ENCODE measurements around the gene PDE1C. TPM values are rescaled to one million over a fixed set of nuclear protein-coding genes. Genes with fewer than 3 reads are reported as not detected.

PDE1C gene
- total and polyA plus RNA-seq, 2 of the 4 experiments (the other 2 are of a cell fraction), result 14.2 to 61.5 TPM

DNA sequence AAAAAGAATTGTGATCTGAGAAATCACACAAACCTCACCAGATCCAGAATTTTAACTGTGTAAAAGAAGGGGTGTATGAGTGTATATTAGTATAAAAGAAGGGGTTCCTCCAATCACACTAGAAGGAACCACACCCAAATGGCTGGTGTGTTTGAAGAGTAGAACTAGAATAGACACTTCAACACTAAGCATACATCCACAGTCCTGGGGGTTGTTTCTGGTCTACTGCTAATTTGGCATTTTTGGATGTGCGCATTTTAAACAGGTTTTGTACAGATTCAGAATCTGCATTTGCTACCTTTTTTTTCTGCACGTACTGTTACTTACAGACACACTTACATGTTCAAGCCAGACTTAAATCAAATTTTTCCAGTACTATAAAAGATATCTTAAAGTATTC, 64.6 kb downstream of the PDE1C start:
- peaks cover 4% of the 10 kb centered on the region for H3K9me3 ChIP-seq (ENCODE audit: control insufficient read depth, insufficient read depth, low read length)
- H4K8ac ChIP-seq (ENCODE audit: low read depth in 2 of 2, low read length in 2 of 2), result no peak overlapping the region
- peaks cover 0 to 6% of the 10 kb centered on the region in 2 experiments; a peak in 3 of 4 replicates for H3K79me1 ChIP-seq (ENCODE audit: low read depth in 1 of 2, low read length in 2 of 2)
- H2BK5ac ChIP-seq (ENCODE audit: low read depth, low read length, poor library complexity, severe bottlenecking), result no peak overlapping the region
- H3K56ac ChIP-seq (ENCODE audit: extremely low read depth, insufficient read depth, low read length), result no peak overlapping the region
- dilution Hi-C loops (cut with HindIII; ENCODE audit: low sequenced_read_pairs, unreplicated experiment), result no loop called here
- no CpG with 5 or more reads among the region's 2 CpGs for WGBS, 2 experiments (ENCODE audit: extremely low coverage in 2 of 2, insufficient read length in 1 of 2)
- H3K9ac ChIP-seq (ENCODE audit: low read depth, low read length), result no peak overlapping the region
- in situ Hi-C loops (cut with MboI; ENCODE audit: low sequenced_read_pairs), result no loop called here
- H2BK20ac ChIP-seq (ENCODE audit: low read depth, low read length), result no peak overlapping the region
- ChIA-PET POLR2A (ENCODE audit: unreplicated experiment) (no interaction called here), CTCF (no interaction called here)
- peaks cover 2% of the 10 kb centered on the region; the same call in 1 of the 2 replicates for H3K4me1 ChIP-seq (ENCODE audit: control insufficient read depth, insufficient read depth, low read length)
- ATAC-seq (ENCODE audit: low read depth), result no peak
- H3K9me1 ChIP-seq (ENCODE audit: insufficient read depth, low read length), result no peaks in the 10 kb centered on the region
- H3K18ac ChIP-seq (ENCODE audit: low read depth, low read length), result no peak overlapping the region
- H3K27me3 ChIP-seq (ENCODE audit: control insufficient read depth, insufficient read depth, low read length), result no peaks in the 10 kb centered on the region
- H3K14ac ChIP-seq (replicated peaks; ENCODE audit: low read depth, low read length), result no peak overlapping the region
- H4K5ac ChIP-seq (ENCODE audit: low read depth, low read length), result no peak overlapping the region
- H3K4me3 ChIP-seq (ENCODE audit: insufficient read depth, low read depth, low read length), result no peak overlapping the region
- no peak for TF ChIP-seq CHD1 (IDR thresholded peaks at IDR 0.05; ENCODE audit: low read depth, low read length)
- TF ChIP-seq BHLHE40 (IDR thresholded peaks at IDR 0.05; ENCODE audit: low read depth, low read length), result no peak
- TF ChIP-seq, protein P1, sequence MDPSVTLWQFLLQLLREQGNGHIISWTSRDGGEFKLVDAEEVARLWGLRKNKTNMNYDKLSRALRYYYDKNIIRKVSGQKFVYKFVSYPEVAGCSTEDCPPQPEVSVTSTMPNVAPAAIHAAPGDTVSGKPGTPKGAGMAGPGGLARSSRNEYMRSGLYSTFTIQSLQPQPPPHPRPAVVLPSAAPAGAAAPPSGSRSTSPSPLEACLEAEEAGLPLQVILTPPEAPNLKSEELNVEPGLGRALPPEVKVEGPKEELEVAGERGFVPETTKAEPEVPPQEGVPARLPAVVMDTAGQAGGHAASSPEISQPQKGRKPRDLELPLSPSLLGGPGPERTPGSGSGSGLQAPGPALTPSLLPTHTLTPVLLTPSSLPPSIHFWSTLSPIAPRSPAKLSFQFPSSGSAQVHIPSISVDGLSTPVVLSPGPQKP (IDR thresholded peaks at IDR 0.05; ENCODE audit: borderline replicate concordance, low read depth, low read length), result no peak
- TF ChIP-seq POLR2A (IDR thresholded peaks at IDR 0.05; ENCODE audit: low read depth, low read length), result no peak
- TF ChIP-seq MAFK (IDR thresholded peaks at IDR 0.05; ENCODE audit: low read depth, low read length), result no peak
- no peak overlapping the region for H2AFZ ChIP-seq (replicated peaks; ENCODE audit: low read length, poor library complexity)
- intact Hi-C loops (cut with micrococcal nuclease), result no loop called here
- no peak overlapping the region for H2AK5ac ChIP-seq (ENCODE audit: low read depth, low read length)
- no peak overlapping the region for H3K23ac ChIP-seq (ENCODE audit: low read depth, low read length)
- no peak for DNase-seq
- H2BK120ac ChIP-seq (ENCODE audit: low read depth, low read length), result no peak overlapping the region
- no TSS peak for BruUV-seq (replicated peaks)
- no peaks in the 10 kb centered on the region for H4K20me1 ChIP-seq (ENCODE audit: insufficient read depth, low read length)
- no peak overlapping the region for H2AK9ac ChIP-seq (replicated peaks; ENCODE audit: low read depth, low read length, poor library complexity)
- H3K4ac ChIP-seq (ENCODE audit: low read depth, low read length), result no peak overlapping the region
- H4K91ac ChIP-seq (ENCODE audit: insufficient read depth, low read depth, low read length), result no peak overlapping the region
- H3K4me2 ChIP-seq (ENCODE audit: low read depth, low read length), result no peak overlapping the region
- H2BK15ac ChIP-seq (ENCODE audit: low read depth, low read length), result no peak overlapping the region
- no peak overlapping the region for H3K27ac ChIP-seq (ENCODE audit: insufficient read depth, low read length)
- no peaks in the 10 kb centered on the region for H3K36me3 ChIP-seq (ENCODE audit: control insufficient read depth, insufficient read depth, low read length)

Measured in IMR-90 (cell line).